Stomach smooth muscle (tissue), 2 donors: ENCODE measurements around the gene LPP.

ENCODE experiments used
- H3K27ac ChIP-seq: one replicate; pipeline ENCODE4 v1.7.0; 2013; ENCODE audit warnings: mild to moderate bottlenecking, low read length, inconsistent platforms
- H3K27me3 ChIP-seq, 2 donors: one replicate each; pipeline ENCODE4 v1.7.0; 2013; ENCODE audit warnings: low read length in 2 of 2; ENCODE audit not compliant: insufficient read depth in 2 of 2, control insufficient read depth in 1 of 2
- H3K36me3 ChIP-seq, 2 donors: one replicate each; pipeline ENCODE4 v1.7.0; 2013; ENCODE audit warnings: low read length in 2 of 2; ENCODE audit not compliant: control insufficient read depth in 2 of 2, insufficient read depth in 2 of 2
- H3K4me1 ChIP-seq: one replicate; pipeline ENCODE4 v1.7.0; 2013; ENCODE audit warnings: low read length; ENCODE audit not compliant: control insufficient read depth, insufficient read depth
- H3K4me3 ChIP-seq, 2 donors: one replicate each; pipeline ENCODE4 v1.7.0; 2013; ENCODE audit warnings: low read length in 2 of 2
- H3K9ac ChIP-seq, 2 donors: one replicate each; pipeline ENCODE4 v1.7.0; 2013; ENCODE audit warnings: low read length in 2 of 2, mild to moderate bottlenecking in 1 of 2
- H3K9me3 ChIP-seq, 2 donors: one replicate each; pipeline ENCODE4 v1.7.0; 2013; ENCODE audit warnings: low read length in 2 of 2; ENCODE audit not compliant: control insufficient read depth in 2 of 2
- donor health status: healthy.
- donor health status: Pancreatic carcinoma.

The LPP gene

GRCh38 chr3:188207941-188208515 lies 54.1 kb downstream of the LPP start:
- H3K27ac ChIP-seq = peak overlapping the region; percentile 100
- peak overlapping the region; percentile 30 to 43 for H3K9ac ChIP-seq
- peak overlapping the region in 1 of 2 donors; percentile 22 for H3K4me3 ChIP-seq
- no peaks in the 10 kb centered on the region for H3K9me3 ChIP-seq
- no peaks in the 10 kb centered on the region for H3K27me3 ChIP-seq
- peaks cover 52% of the 10 kb centered on the region for H3K4me1 ChIP-seq
- H3K36me3 ChIP-seq = peaks cover 0 to 3% of the 10 kb centered on the region in 2 donors

GRCh38 chr3:188208516-188208981 lies 54.6 kb downstream of the LPP start:
- peak overlapping the region in 1 of 2 donors; percentile 22 for H3K4me3 ChIP-seq
- peaks cover 52% of the 10 kb centered on the region for H3K4me1 ChIP-seq
- peaks cover under 1 to 3% of the 10 kb centered on the region in 2 donors for H3K36me3 ChIP-seq
- peak overlapping the region; percentile 30 to 43 for H3K9ac ChIP-seq
- H3K27ac ChIP-seq = peak overlapping the region; percentile 100
- H3K27me3 ChIP-seq = no peaks in the 10 kb centered on the region
- H3K9me3 ChIP-seq = no peaks in the 10 kb centered on the region

GRCh38 chr3:188209034-188209433 lies 55.1 kb downstream of the LPP start:
- Histone ChIP-seq H3K9ac (peak overlapping the region in 1 of 2 donors; percentile 43), H3K4me1 (peaks cover 47% of the 10 kb centered on the region), H3K27ac (peak overlapping the region; percentile 100)

GRCh38 chr3:188209740-188210139 lies 55.8 kb downstream of the LPP start:
- Histone ChIP-seq H3K4me3 (no peak overlapping the region), H3K27ac (peak overlapping the region; percentile 100), H3K27me3 (no peaks in the 10 kb centered on the region), H3K4me1 (peaks cover 45% of the 10 kb centered on the region), H3K9me3 (no peaks in the 10 kb centered on the region), H3K36me3 (peaks cover 3 to 10% of the 10 kb centered on the region in 2 donors), H3K9ac (no peak overlapping the region)

More at GRCh38 chr3:188209034-188209433, 55.1 kb downstream of the LPP start:
- Histone ChIP-seq H3K9me3 (no peaks in the 10 kb centered on the region), H3K36me3 (peaks cover 3 to 5% of the 10 kb centered on the region in 2 donors), H3K4me3 (no peak overlapping the region), H3K27me3 (no peaks in the 10 kb centered on the region)

GRCh38 chr3:188211476-188211875 lies 57.5 kb downstream of the LPP start:
- Histone ChIP-seq H3K36me3 (peaks cover 3 to 20% of the 10 kb centered on the region in 2 donors), H3K4me1 (peaks cover 41% of the 10 kb centered on the region), H3K4me3 (no peak overlapping the region), H3K27me3 (no peaks in the 10 kb centered on the region), H3K9me3 (no peaks in the 10 kb centered on the region), H3K27ac (peak overlapping the region; percentile 100), H3K9ac (peak overlapping the region; percentile 60 to 62)

GRCh38 chr3:188212308-188212969 lies 58.5 kb downstream of the LPP start:
- peak overlapping the region; percentile 96 to 100 for H3K9ac ChIP-seq
- peaks cover 48% of the 10 kb centered on the region for H3K4me1 ChIP-seq

GRCh38 chr3:188214442-188214841 lies 60.5 kb downstream of the LPP start:
- H3K27me3 ChIP-seq = no peaks in the 10 kb centered on the region
- peaks cover 45% of the 10 kb centered on the region for H3K4me1 ChIP-seq
- H3K36me3 ChIP-seq = peaks cover 6 to 27% of the 10 kb centered on the region in 2 donors
- peak overlapping the region; percentile 100 for H3K27ac ChIP-seq
- peak overlapping the region; percentile 86 to 92 for H3K4me3 ChIP-seq
- peak overlapping the region; percentile 96 to 100 for H3K9ac ChIP-seq
- no peaks in the 10 kb centered on the region for H3K9me3 ChIP-seq

More at GRCh38 chr3:188212308-188212969, 58.5 kb downstream of the LPP start:
- H3K4me3 ChIP-seq = peak overlapping the region; percentile 86 to 92
- H3K27ac ChIP-seq = peak overlapping the region; percentile 100
- no peaks in the 10 kb centered on the region for H3K27me3 ChIP-seq
- H3K9me3 ChIP-seq = no peaks in the 10 kb centered on the region
- H3K36me3 ChIP-seq = peaks cover 6 to 24% of the 10 kb centered on the region in 2 donors

GRCh38 chr3:188215129-188215528 lies 61.2 kb downstream of the LPP start:
- H3K4me3 ChIP-seq = peak overlapping the region; percentile 76 to 86
- H3K4me1 ChIP-seq = peaks cover 50% of the 10 kb centered on the region
- no peaks in the 10 kb centered on the region for H3K27me3 ChIP-seq
- no peaks in the 10 kb centered on the region for H3K9me3 ChIP-seq
- peak overlapping the region; percentile 100 for H3K27ac ChIP-seq
- H3K36me3 ChIP-seq = peaks cover 6 to 27% of the 10 kb centered on the region in 2 donors
- peak overlapping the region; percentile 96 to 100 for H3K9ac ChIP-seq

GRCh38 chr3:188217011-188217463 lies 63.1 kb downstream of the LPP start:
- H3K27me3 ChIP-seq = no peaks in the 10 kb centered on the region
- peak overlapping the region; percentile 76 to 86 for H3K4me3 ChIP-seq
- H3K36me3 ChIP-seq = peaks cover 10 to 32% of the 10 kb centered on the region in 2 donors
- peaks cover 55% of the 10 kb centered on the region for H3K4me1 ChIP-seq
- H3K9me3 ChIP-seq = no peaks in the 10 kb centered on the region
- H3K9ac ChIP-seq = peak overlapping the region; percentile 96 to 100
- H3K27ac ChIP-seq = peak overlapping the region; percentile 100

- peak overlapping the region; percentile 100 for H3K27ac ChIP-seq
- peaks cover 57% of the 10 kb centered on the region for H3K4me1 ChIP-seq
These were observed 63.8 kb downstream of the LPP start for GRCh38 chr3:188217726-188218125.

More at GRCh38 chr3:188217726-188218125, 63.8 kb downstream of the LPP start:
- H3K9me3 ChIP-seq = no peaks in the 10 kb centered on the region
- H3K4me3 ChIP-seq = peak overlapping the region; percentile 76 to 86
- peak overlapping the region; percentile 96 to 100 for H3K9ac ChIP-seq
- peaks cover 10 to 32% of the 10 kb centered on the region in 2 donors for H3K36me3 ChIP-seq
- H3K27me3 ChIP-seq = no peaks in the 10 kb centered on the region
